ENCODE data around the gene SRGAP2C. TPM values are rescaled to one million over a fixed set of nuclear protein-coding genes. Genes with fewer than 3 reads are reported as not detected.
"Not testable (repeated sequence)": the region's sequence is repeated elsewhere in the genome, so short reads cannot be mapped to it uniquely, and the experiment has no call there.

Gene SRGAP2C
- total RNA-seq, 3 donors from 2014 or later (not counting 1 experiment from before 2014, with no cell fraction given) = 12.0 to 24.0 (median 17.5) TPM

DNA sequence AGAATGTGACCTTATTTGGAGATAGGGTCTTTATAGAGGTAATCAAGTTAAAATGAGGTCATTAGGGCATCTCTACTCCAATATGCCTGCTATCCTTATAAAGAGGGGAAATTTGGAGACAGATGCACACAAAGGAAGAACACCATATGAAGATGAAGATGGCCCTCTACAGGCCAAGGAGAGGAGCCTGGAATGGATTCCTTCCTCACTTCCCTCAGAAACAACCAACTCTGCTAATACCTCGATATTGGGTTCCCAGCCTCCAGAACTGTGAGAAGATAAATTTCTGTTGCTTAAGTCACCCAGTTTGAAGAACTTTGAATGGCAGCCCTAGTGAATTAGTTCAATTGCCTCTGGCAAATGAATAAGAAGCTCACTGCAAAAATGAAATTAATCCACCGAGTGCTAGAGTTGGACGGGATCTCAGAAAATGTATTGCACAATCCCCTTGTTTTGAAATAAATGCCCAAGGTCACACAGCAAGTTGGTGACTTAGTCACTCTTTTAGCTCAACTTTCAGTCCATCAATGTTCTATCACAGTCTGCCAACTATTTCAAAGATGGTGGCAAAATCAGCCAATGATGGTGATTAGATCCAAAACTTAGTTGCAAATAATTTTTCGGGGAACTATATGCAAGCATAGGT lies 27.7 kb upstream of the SRGAP2C start:
- H3K4me1 Mint-ChIP-seq; H3K36me3 ChIP-seq (ENCODE audit: control insufficient read depth, insufficient read depth, low read length); H3K27ac ChIP-seq (ENCODE audit: low read length); intact Hi-C loops (cut with micrococcal nuclease); H3K27ac Mint-ChIP-seq; H3K27me3 Mint-ChIP-seq (ENCODE audit: low read depth in 2 of 2); H3K4me1 ChIP-seq (ENCODE audit: control insufficient read depth, insufficient read depth, low read length); ATAC-seq; H3K4me3 ChIP-seq (ENCODE audit: low read length); H3K9me3 Mint-ChIP-seq; H3K27me3 ChIP-seq (ENCODE audit: control insufficient read depth, insufficient read depth, low read length); DNase-seq; H3K9me3 ChIP-seq (ENCODE audit: control insufficient read depth, insufficient read depth, low read length); H3K36me3 Mint-ChIP-seq; H3K4me3 Mint-ChIP-seq: not testable (repeated sequence)
- no CpG with 5 or more reads among the region's 4 CpGs for WGBS (ENCODE audit: insufficient coverage)

DNA sequence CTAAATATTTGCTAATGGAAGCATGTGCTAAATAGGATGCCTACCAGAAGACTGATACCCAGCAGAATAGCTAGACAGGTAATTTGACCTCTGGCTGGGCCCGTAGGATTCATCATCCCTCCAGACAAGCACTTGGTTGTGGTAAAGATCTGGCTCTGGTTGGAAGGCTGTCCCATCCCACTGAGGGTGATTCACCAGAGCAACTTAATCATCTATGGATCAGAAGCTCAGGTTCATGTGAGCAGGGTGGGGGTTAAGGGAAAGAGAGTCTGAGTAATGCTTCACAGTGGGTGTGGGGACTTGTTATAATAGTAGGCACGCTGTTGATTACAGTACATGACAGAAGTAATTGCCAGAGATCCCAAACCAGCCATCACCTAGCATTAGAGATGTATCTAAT lies 27.2 kb upstream of the SRGAP2C start:
- H3K27ac Mint-ChIP-seq; H3K27me3 Mint-ChIP-seq (ENCODE audit: low read depth in 2 of 2); intact Hi-C loops (cut with micrococcal nuclease); H3K4me1 ChIP-seq (ENCODE audit: control insufficient read depth, insufficient read depth, low read length); H3K4me1 Mint-ChIP-seq; H3K27me3 ChIP-seq (ENCODE audit: control insufficient read depth, insufficient read depth, low read length); H3K9me3 ChIP-seq (ENCODE audit: control insufficient read depth, insufficient read depth, low read length); H3K36me3 ChIP-seq (ENCODE audit: control insufficient read depth, insufficient read depth, low read length); DNase-seq; H3K4me3 Mint-ChIP-seq; ATAC-seq; H3K9me3 Mint-ChIP-seq; H3K36me3 Mint-ChIP-seq; H3K4me3 ChIP-seq (ENCODE audit: low read length); H3K27ac ChIP-seq (ENCODE audit: low read length): not testable (repeated sequence)
- WGBS (ENCODE audit: insufficient coverage) = no CpG with 5 or more reads among the region's 2 CpGs

DNA sequence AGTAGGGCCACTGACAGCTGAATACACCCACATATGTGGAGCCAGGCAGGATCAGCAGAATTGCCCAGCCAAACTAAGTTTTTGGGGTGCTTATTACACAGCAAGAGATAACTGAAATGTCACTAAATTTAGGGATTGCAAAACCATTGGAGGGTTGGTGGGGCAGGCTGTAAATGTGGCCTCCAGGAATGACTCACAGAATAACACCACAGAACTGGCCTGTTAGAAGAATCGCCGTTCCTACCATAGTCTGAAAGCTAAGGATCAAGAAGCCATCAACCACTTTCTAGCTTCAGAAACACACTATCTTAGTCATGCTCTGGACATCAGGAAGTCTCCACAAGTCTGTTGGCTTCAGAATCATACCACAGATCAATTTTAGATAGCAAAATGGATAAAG lies 24.7 kb upstream of the SRGAP2C start:
- H3K27ac Mint-ChIP-seq; H3K27me3 ChIP-seq (ENCODE audit: control insufficient read depth, insufficient read depth, low read length); H3K27me3 Mint-ChIP-seq (ENCODE audit: low read depth in 2 of 2); DNase-seq; H3K4me1 Mint-ChIP-seq; H3K4me3 Mint-ChIP-seq; H3K4me3 ChIP-seq (ENCODE audit: low read length); H3K36me3 Mint-ChIP-seq; H3K9me3 ChIP-seq (ENCODE audit: control insufficient read depth, insufficient read depth, low read length); H3K4me1 ChIP-seq (ENCODE audit: control insufficient read depth, insufficient read depth, low read length); H3K27ac ChIP-seq (ENCODE audit: low read length); H3K36me3 ChIP-seq (ENCODE audit: control insufficient read depth, insufficient read depth, low read length); ATAC-seq; H3K9me3 Mint-ChIP-seq; intact Hi-C loops (cut with micrococcal nuclease): not testable (repeated sequence)
- WGBS (ENCODE audit: insufficient coverage) = 93% methylated on average over 2 of the region's 2 CpGs

DNA sequence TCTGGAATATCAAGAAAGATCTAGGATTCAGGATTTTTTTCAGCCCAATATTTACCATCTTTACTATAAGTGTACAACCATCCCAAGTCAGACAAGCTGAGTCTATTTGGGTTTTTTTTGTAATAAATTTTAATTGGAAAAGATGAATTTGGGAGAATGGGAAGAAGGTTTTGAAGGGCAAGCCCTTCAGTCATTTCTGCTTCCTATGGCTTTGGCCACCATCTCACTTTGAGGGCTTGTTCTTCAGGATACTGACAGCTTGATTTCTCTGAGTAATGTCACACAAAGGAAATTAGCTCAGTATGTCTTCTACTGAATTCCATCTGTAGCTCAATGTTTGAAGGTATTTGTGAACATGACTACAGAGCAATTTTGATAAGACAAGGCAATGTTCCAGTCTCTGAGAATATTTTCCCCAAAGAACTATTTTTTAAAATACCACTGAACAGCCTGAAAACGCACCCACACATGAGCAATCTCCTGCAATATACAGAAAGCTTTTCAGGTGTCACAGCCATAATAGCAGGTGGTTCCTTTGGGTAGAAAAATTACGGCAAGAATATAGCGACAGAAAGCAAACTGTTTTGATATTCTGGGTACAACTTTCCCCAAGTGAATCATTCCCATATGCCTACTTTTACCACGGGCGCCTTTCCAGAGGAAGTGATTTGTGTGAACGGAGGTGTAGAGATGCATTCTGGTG lies 23.4 kb upstream of the SRGAP2C start:
- H3K27me3 Mint-ChIP-seq (ENCODE audit: low read depth in 2 of 2); ATAC-seq; H3K36me3 Mint-ChIP-seq; H3K9me3 Mint-ChIP-seq; H3K27ac Mint-ChIP-seq; H3K27ac ChIP-seq (ENCODE audit: low read length); H3K4me3 ChIP-seq (ENCODE audit: low read length); intact Hi-C loops (cut with micrococcal nuclease); DNase-seq; H3K4me3 Mint-ChIP-seq; H3K4me1 Mint-ChIP-seq; H3K4me1 ChIP-seq (ENCODE audit: control insufficient read depth, insufficient read depth, low read length); H3K36me3 ChIP-seq (ENCODE audit: control insufficient read depth, insufficient read depth, low read length); H3K27me3 ChIP-seq (ENCODE audit: control insufficient read depth, insufficient read depth, low read length); H3K9me3 ChIP-seq (ENCODE audit: control insufficient read depth, insufficient read depth, low read length): not testable (repeated sequence)
- whole genome bisulfite sequencing (ENCODE audit: insufficient coverage) = 80% methylated on average over 1 of the region's 6 CpGs

DNA sequence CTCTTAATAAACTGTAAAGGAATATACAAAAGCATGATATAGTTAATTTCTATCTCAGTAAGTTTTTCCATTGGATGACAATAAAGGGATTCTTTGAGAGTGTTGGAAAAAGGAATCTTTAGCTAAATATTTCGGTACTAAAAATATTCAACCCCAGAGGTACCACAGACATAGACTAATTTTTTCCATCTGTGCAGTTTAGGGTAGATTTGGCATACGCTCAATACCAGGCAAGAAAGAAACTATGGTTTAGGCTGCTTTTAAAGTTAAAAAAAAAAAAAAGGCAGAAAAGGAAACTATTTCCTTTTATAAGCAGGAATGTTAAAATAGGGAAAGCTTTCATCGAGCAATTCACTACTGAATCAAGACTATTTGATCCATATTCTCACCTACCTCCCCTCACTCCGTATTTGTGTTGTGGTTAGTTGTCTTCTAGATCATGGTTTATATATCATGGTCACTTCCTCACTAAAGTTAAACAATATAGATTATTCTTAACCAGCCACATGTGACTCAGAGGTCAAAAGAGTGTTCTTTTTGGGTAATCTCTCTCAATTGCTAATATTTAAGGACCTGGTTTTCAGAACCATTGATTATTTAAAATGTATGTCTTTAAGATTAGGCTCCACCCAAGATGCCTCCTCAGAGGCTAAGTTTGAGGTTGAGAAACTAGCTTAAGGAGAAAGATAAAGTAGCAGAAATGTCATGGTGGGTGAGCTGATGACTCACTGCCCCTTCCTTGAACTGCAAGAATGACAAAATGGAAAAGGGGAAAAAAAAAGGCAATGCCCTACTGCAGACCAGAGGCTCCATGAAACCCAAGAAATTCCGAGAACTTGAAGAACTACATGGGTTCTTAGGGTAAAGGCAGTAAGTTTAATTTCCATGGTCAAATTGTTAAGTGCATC lies 20.7 kb upstream of the SRGAP2C start:
- H3K27me3 ChIP-seq (ENCODE audit: control insufficient read depth, insufficient read depth, low read length); H3K27me3 Mint-ChIP-seq (ENCODE audit: low read depth in 2 of 2); H3K36me3 ChIP-seq (ENCODE audit: control insufficient read depth, insufficient read depth, low read length); H3K27ac Mint-ChIP-seq; intact Hi-C loops (cut with micrococcal nuclease); H3K27ac ChIP-seq (ENCODE audit: low read length); H3K4me3 Mint-ChIP-seq; H3K36me3 Mint-ChIP-seq; H3K4me3 ChIP-seq (ENCODE audit: low read length); DNase-seq; ATAC-seq; H3K4me1 ChIP-seq (ENCODE audit: control insufficient read depth, insufficient read depth, low read length); H3K9me3 ChIP-seq (ENCODE audit: control insufficient read depth, insufficient read depth, low read length); H3K9me3 Mint-ChIP-seq; H3K4me1 Mint-ChIP-seq: not testable (repeated sequence)
- no CpG with 5 or more reads among the region's 5 CpGs for WGBS (ENCODE audit: insufficient coverage)

DNA sequence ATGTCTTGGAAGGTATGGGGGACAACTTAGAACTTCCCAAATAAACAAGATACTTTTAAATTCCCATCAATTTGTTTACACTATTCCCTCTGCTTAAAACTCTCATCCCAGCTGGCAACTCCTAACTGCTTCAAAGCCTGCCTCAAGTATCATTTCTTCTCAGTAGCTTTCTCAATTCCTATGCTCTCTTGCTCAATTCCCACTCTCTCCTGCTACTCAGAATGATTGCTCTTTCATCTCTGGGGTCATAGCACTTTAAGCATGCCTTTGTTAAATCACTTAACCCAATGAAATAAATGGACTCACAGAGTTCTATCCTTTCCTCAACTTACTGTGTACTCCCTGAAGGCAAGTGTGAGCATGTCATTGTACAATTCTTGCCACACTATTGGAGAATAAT lies 19.5 kb upstream of the SRGAP2C start:
- ATAC-seq; H3K27ac Mint-ChIP-seq; H3K27me3 ChIP-seq (ENCODE audit: control insufficient read depth, insufficient read depth, low read length); H3K9me3 Mint-ChIP-seq; DNase-seq; H3K27ac ChIP-seq (ENCODE audit: low read length); H3K36me3 Mint-ChIP-seq; H3K4me1 Mint-ChIP-seq; H3K4me1 ChIP-seq (ENCODE audit: control insufficient read depth, insufficient read depth, low read length); H3K4me3 Mint-ChIP-seq; H3K4me3 ChIP-seq (ENCODE audit: low read length); H3K36me3 ChIP-seq (ENCODE audit: control insufficient read depth, insufficient read depth, low read length); H3K27me3 Mint-ChIP-seq (ENCODE audit: low read depth in 2 of 2); H3K9me3 ChIP-seq (ENCODE audit: control insufficient read depth, insufficient read depth, low read length); intact Hi-C loops (cut with micrococcal nuclease): not testable (repeated sequence)

DNA sequence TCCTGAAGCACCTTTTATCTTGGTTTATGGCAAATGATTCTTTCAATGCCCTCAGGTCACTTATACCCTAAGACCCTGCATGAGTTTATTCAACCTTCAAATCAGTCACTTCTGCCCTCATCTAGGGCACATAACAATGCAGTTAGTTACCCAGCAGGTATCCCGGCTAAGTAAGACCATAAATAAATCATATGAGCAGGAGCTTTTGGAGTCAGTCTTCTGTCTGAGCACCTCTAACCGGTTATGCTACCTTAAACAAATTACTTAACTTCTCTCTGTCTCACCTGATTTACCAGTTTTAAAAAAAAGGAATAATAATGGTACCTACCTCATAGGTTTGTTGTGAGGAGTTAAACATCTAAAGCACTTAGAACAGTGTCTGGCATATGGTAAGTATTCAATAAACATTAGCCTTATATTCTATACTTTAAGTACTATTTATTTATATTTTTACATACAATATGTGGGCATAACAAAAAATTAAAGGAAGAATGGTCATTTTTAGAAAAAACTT lies 17.5 kb upstream of the SRGAP2C start:
- H3K4me1 ChIP-seq (ENCODE audit: control insufficient read depth, insufficient read depth, low read length); DNase-seq; H3K36me3 ChIP-seq (ENCODE audit: control insufficient read depth, insufficient read depth, low read length); H3K27ac ChIP-seq (ENCODE audit: low read length); H3K27me3 ChIP-seq (ENCODE audit: control insufficient read depth, insufficient read depth, low read length); H3K4me3 ChIP-seq (ENCODE audit: low read length); H3K36me3 Mint-ChIP-seq; H3K9me3 ChIP-seq (ENCODE audit: control insufficient read depth, insufficient read depth, low read length); H3K4me3 Mint-ChIP-seq; H3K27ac Mint-ChIP-seq; intact Hi-C loops (cut with micrococcal nuclease); ATAC-seq; H3K4me1 Mint-ChIP-seq; H3K9me3 Mint-ChIP-seq; H3K27me3 Mint-ChIP-seq (ENCODE audit: low read depth in 2 of 2): not testable (repeated sequence)
- WGBS (ENCODE audit: insufficient coverage) = no CpG with 5 or more reads among the region's 2 CpGs
